OCI-LY3 (cell line): ENCODE results near the gene IL1R1.

Experiments
- H2AFZ ChIP-seq: fragments of 200-600, 300-600 bp; shearing (Covaris generic); 2 replicates; pipeline ENCODE4 v1.6.0; 2014; ENCODE audit warnings: antibody characterized with exemption, low read depth, low read length
- H3K27ac ChIP-seq: fragments of 200-600, 300-600 bp; sonication (generic); 2 replicates; pipeline ENCODE4 v1.5.1; 2014; ENCODE audit warnings: mild to moderate bottlenecking, low read length, moderate library complexity, mixed read lengths
- H3K27me3 ChIP-seq: fragments of 200-600, 300-600 bp; sonication (generic); 2 replicates; pipeline ENCODE4 v1.6.1; 2014; ENCODE audit warnings: low read depth, low read length, mixed read lengths
- H3K36me3 ChIP-seq: fragments of 200-600, 300-600 bp; sonication (generic); replicated peaks from 2 replicates; pipeline ENCODE3; 2014; ENCODE audit warnings: low read depth, low read length, mixed read lengths
- H3K4me1 ChIP-seq: fragments of 300-600, 200-600 bp; sonication (generic); 2 replicates; pipeline ENCODE4 v1.6.1; 2014; ENCODE audit warnings: low read length, mixed read lengths
- H3K4me2 ChIP-seq: fragments of 200-600, 300-600 bp; sonication (generic); 2 replicates; pipeline ENCODE4 v1.6.1; 2014; ENCODE audit warnings: low read length, mixed read lengths
- H3K4me3 ChIP-seq: fragments of 300-600, 200-600 bp; sonication (generic); 2 replicates; pipeline ENCODE4 v1.5.1; 2014; ENCODE audit warnings: antibody characterized with exemption, mild to moderate bottlenecking, low read length, moderate library complexity
- H3K79me2 ChIP-seq: fragments of 300-600, 200-600 bp; shearing (Covaris generic); 2 replicates; pipeline ENCODE4 v1.6.1; 2014; ENCODE audit warnings: mild to moderate bottlenecking, low read length, mixed read lengths
- H3K9ac ChIP-seq: fragments of 300-600, 200-600 bp; shearing (Covaris generic); 2 replicates; pipeline ENCODE4 v1.6.0; 2014; ENCODE audit warnings: mild to moderate bottlenecking, low read length, moderate library complexity
- H3K9me3 ChIP-seq: fragments of 200-600, 300-600 bp; shearing (Covaris generic); 2 replicates; pipeline ENCODE4 v1.6.1; 2014; ENCODE audit warnings: low read length, mixed read lengths; ENCODE audit not compliant: insufficient read depth
- H4K20me1 ChIP-seq: fragments of 200-600, 300-600 bp; sonication (generic); 2 replicates; pipeline ENCODE4 v1.6.1; 2016; ENCODE audit warnings: low read length, mixed read lengths; ENCODE audit not compliant: insufficient read depth
- CTCF ChIP-seq: fragments of 200-600, 300-600 bp; sonication (generic); IDR thresholded peaks from 2 replicates; pipeline ENCODE4 v1.5.1; 2014; ENCODE audit warnings: antibody characterized with exemption, low read length, low read depth
- EZH2phosphoT487 ChIP-seq: fragments of 200-600 bp; shearing (Covaris generic); IDR thresholded peaks from 2 replicates; pipeline ENCODE4 v1.6.1; 2018; ENCODE audit warnings: antibody characterized with exemption, mixed run types, low read depth

The IL1R1 gene

GRCh38 chr2:102126660-102127059 is 15.9 kb upstream of the IL1R1 start:
- Histone ChIP-seq H3K4me2 (no peak overlapping the region), H4K20me1 (no peaks in the 10 kb centered on the region), H3K9ac (no peak overlapping the region), H3K9me3 (no peaks in the 10 kb centered on the region), H3K27ac (no peak overlapping the region), H3K79me2 (no peaks in the 10 kb centered on the region), H3K36me3 (no peaks in the 10 kb centered on the region), H3K27me3 (no peaks in the 10 kb centered on the region), H2AFZ (no peak overlapping the region), H3K4me1 (no peaks in the 10 kb centered on the region), H3K4me3 (no peak overlapping the region)
- no peak for TF ChIP-seq EZH2phosphoT487
- TF ChIP-seq CTCF: no peak

- Histone ChIP-seq H4K20me1 (no peaks in the 10 kb centered on the region), H3K9me3 (no peaks in the 10 kb centered on the region), H3K27me3 (no peaks in the 10 kb centered on the region), H3K36me3 (no peaks in the 10 kb centered on the region), H3K4me2 (no peak overlapping the region), H3K79me2 (no peaks in the 10 kb centered on the region), H3K4me1 (no peaks in the 10 kb centered on the region), H3K27ac (no peak overlapping the region), H2AFZ (no peak overlapping the region), H3K4me3 (no peak overlapping the region), H3K9ac (no peak overlapping the region)
- no peak for TF ChIP-seq CTCF
- TF ChIP-seq EZH2phosphoT487: no peak
These were observed 13.5 kb upstream of the IL1R1 start for GRCh38 chr2:102129082-102129481.

- Histone ChIP-seq H3K27ac (no peak overlapping the region), H3K79me2 (no peaks in the 10 kb centered on the region), H3K4me1 (no peaks in the 10 kb centered on the region), H3K36me3 (no peaks in the 10 kb centered on the region), H3K4me3 (no peak overlapping the region), H3K9ac (no peak overlapping the region), H3K27me3 (no peaks in the 10 kb centered on the region), H4K20me1 (no peaks in the 10 kb centered on the region), H2AFZ (no peak overlapping the region), H3K4me2 (no peak overlapping the region), H3K9me3 (no peaks in the 10 kb centered on the region)
- TF ChIP-seq CTCF (no peak), EZH2phosphoT487 (no peak)
These were observed 12.4 kb upstream of the IL1R1 start for GRCh38 chr2:102129951-102130646.

- Histone ChIP-seq H3K36me3 (no peaks in the 10 kb centered on the region), H3K27ac (no peak overlapping the region), H4K20me1 (no peaks in the 10 kb centered on the region), H3K9ac (no peak overlapping the region), H3K4me1 (no peaks in the 10 kb centered on the region), H2AFZ (no peak overlapping the region), H3K79me2 (no peaks in the 10 kb centered on the region), H3K4me3 (no peak overlapping the region), H3K9me3 (no peaks in the 10 kb centered on the region), H3K27me3 (no peaks in the 10 kb centered on the region), H3K4me2 (no peak overlapping the region)
- TF ChIP-seq CTCF (no peak), EZH2phosphoT487 (no peak)
These were observed 11.9 kb upstream of the IL1R1 start for GRCh38 chr2:102130647-102130991.
